HFFc6 (cell line): Measurements from ENCODE around the gene MIGA2. TPM values are rescaled to one million over a fixed set of nuclear protein-coding genes. Genes with fewer than 3 reads are reported as not detected.

Source experiments
- DNase-seq: peaks from one replicate; pipeline ENCODE4 v3.0.0-alpha.2; 2018
- H3K27ac Mint-ChIP-seq: 2 replicates; pipeline ENCODE4 v1.8.0; 2020; ENCODE audit warnings: mild to moderate bottlenecking, mixed read lengths
- H3K27me3 Mint-ChIP-seq: 2 replicates; pipeline ENCODE4 v1.8.0; 2021; ENCODE audit warnings: mild to moderate bottlenecking, moderate library complexity, mixed read lengths; ENCODE audit not compliant: insufficient read depth
- H3K36me3 Mint-ChIP-seq: 2 replicates; pipeline ENCODE4 v1.8.0; 2021; ENCODE audit warnings: low read depth, mixed read lengths
- H3K4me1 Mint-ChIP-seq: 2 replicates; pipeline ENCODE4 v1.8.0; 2020; ENCODE audit warnings: low read depth, mixed read lengths
- H3K4me3 Mint-ChIP-seq: 2 replicates; pipeline ENCODE4 v1.8.0; 2020; ENCODE audit warnings: mild to moderate bottlenecking, moderate library complexity, mixed read lengths
- H3K9me3 Mint-ChIP-seq: 2 replicates; pipeline ENCODE4 v1.8.0; 2020; ENCODE audit warnings: mild to moderate bottlenecking, mixed read lengths
- total RNA-seq, 6 experiments: library from RNA; stranded (reverse); fragmentation: NEBNext Ultra II Directional; extraction: Animal tissue kit (Norgen Biotek cat#: 25700); gene quantifications; 2 replicates in 1 of 6; 3 replicates in 5 of 6; pipeline ENCODE4 v1.2.3, GENCODE V29; 2021
- TF ChIP-seq, protein P1 (sequence below): fragments of 200-600 bp; sonication (generic); IDR thresholded peaks from 2 replicates; pipeline ENCODE4 v1.5.0; 2021; ENCODE audit warnings: antibody characterized with exemption, mild to moderate bottlenecking

MIGA2 gene
- total RNA-seq, 6 experiments from 2014 or later = 20.2 to 30.2 (median 22.2) TPM

DNA sequence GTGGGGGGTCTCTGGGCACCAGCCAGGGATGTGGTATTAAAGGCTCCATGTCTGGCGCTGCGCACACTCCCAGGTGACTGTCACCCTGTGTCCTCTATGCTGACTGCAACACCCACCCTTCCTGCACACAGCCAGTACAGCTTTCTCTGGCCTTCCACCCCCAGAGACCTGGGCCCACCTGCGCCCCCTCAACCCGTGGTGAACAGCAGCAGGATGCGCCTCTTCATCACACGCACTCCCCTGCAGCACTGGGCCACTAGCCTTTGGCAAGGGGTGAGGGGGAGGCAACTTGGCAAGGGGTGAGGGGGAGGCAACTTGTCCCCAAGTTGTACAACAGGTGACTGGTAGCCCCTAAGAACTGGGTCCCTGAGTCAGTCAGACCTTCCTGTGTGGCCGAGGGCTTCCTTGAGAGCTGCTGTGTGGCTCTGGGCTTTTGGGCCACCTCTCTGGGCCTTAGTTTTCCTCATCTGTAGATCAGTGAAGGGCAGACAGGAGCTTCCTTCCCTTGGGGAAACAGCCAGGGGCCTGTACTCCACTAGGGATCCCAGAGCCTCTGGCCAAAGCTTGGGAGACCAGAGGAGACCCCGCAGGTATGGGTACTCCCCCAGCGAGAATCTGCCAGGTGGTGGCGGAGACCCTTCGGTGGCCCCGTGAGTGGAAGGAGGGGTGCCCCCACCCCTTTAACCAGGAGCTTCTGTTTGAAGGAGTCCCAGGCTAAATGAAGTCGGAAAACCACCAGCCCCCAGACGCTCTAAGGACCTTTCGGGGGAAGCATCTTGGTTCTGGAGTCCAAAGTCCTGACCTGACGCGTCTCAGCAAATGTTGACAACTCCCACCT, 69.7 kb downstream of the MIGA2 start:
- Mint-ChIP-seq H3K36me3 (peaks cover 5% of the 10 kb centered on the region; the same call in 1 of the 2 replicates), H3K27me3 (no peaks in the 10 kb centered on the region), H3K9me3 (no peaks in the 10 kb centered on the region), H3K4me3 (no peak overlapping the region), H3K4me1 (peaks cover 13% of the 10 kb centered on the region), H3K27ac (no peak overlapping the region)
- DNase-seq = no peak
- TF ChIP-seq, protein P1, sequence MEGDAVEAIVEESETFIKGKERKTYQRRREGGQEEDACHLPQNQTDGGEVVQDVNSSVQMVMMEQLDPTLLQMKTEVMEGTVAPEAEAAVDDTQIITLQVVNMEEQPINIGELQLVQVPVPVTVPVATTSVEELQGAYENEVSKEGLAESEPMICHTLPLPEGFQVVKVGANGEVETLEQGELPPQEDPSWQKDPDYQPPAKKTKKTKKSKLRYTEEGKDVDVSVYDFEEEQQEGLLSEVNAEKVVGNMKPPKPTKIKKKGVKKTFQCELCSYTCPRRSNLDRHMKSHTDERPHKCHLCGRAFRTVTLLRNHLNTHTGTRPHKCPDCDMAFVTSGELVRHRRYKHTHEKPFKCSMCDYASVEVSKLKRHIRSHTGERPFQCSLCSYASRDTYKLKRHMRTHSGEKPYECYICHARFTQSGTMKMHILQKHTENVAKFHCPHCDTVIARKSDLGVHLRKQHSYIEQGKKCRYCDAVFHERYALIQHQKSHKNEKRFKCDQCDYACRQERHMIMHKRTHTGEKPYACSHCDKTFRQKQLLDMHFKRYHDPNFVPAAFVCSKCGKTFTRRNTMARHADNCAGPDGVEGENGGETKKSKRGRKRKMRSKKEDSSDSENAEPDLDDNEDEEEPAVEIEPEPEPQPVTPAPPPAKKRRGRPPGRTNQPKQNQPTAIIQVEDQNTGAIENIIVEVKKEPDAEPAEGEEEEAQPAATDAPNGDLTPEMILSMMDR = no peak

- no peak overlapping the region for H3K4me3 Mint-ChIP-seq
- H3K27me3 Mint-ChIP-seq = no peaks in the 10 kb centered on the region
- TF ChIP-seq, protein P1 = no peak
- peaks cover 20% of the 10 kb centered on the region for H3K4me1 Mint-ChIP-seq
- no peaks in the 10 kb centered on the region for H3K9me3 Mint-ChIP-seq
- no peak for DNase-seq
- H3K27ac Mint-ChIP-seq = no peak overlapping the region
- H3K36me3 Mint-ChIP-seq = peaks cover 5% of the 10 kb centered on the region; the same call in 1 of the 2 replicates
These were observed 71.2 kb downstream of the MIGA2 start for GRCh38 chr9:129107651-129108050.

DNA sequence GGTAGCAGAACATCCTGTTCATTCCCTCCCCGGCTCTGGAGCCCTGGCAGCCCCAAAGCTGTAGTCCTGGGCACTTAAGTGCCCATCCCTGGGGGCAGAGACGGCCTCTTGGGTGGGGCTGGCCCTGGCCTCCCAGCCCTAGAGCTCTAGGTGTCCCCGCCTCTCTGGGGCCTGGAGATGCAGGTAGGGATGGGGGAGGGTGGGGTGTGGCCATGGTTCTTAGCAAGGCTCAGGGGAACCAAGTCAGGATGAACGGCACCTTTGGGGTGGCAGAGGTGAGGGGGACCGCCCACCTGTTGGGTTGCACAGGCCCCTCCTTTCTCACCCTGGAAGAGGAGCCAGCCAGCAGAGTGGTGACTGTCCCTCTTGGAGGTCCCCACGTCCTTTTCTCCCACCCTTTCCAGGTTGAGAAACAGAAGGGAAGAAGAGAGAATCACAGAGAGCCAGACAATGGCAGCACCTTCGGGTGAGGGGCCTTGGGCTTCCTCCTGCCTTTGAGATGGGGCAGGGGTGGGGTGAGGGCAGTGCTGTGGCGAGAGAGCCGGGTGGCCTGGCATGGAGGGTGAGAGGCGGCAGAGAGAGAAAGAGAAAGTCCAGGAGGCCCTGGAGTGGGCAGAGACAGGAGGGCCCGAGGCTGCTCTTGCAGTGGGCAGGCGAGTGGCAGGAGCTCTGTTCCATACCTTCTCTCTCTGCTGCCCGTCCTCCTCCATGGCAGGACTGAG, 71.8 kb downstream of the MIGA2 start:
- H3K27ac Mint-ChIP-seq = no peak overlapping the region
- TF ChIP-seq, protein P1 = no peak

GRCh38 chr9:129108805-129109536, 72.5 kb downstream of the MIGA2 start:
- H3K27me3 Mint-ChIP-seq = no peaks in the 10 kb centered on the region
- no peak for DNase-seq
- peak overlapping the region; percentile 90 for H3K4me3 Mint-ChIP-seq
- TF ChIP-seq, protein P1 = no peak
- no peaks in the 10 kb centered on the region for H3K9me3 Mint-ChIP-seq
- H3K36me3 Mint-ChIP-seq = peaks cover 5% of the 10 kb centered on the region; the same call in 1 of the 2 replicates
- H3K4me1 Mint-ChIP-seq = peaks cover 20% of the 10 kb centered on the region
- H3K27ac Mint-ChIP-seq = peak overlapping the region; percentile 67; the same call in 1 of the 2 replicates

More for the DNA sequence above, 71.8 kb downstream of the MIGA2 start:
- Mint-ChIP-seq H3K9me3 (no peaks in the 10 kb centered on the region), H3K27me3 (no peaks in the 10 kb centered on the region), H3K36me3 (peaks cover 5% of the 10 kb centered on the region; the same call in 1 of the 2 replicates), H3K4me3 (no peak overlapping the region), H3K4me1 (peaks cover 20% of the 10 kb centered on the region)
- no peak for DNase-seq

- H3K27ac Mint-ChIP-seq = peak overlapping the region; percentile 67; the same call in 1 of the 2 replicates
These were observed 73.1 kb downstream of the MIGA2 start for GRCh38 chr9:129109537-129109903.

More at GRCh38 chr9:129109537-129109903, 73.1 kb downstream of the MIGA2 start:
- Mint-ChIP-seq H3K4me3 (peak overlapping the region; percentile 90), H3K9me3 (no peaks in the 10 kb centered on the region), H3K36me3 (peaks cover 5% of the 10 kb centered on the region; the same call in 1 of the 2 replicates), H3K4me1 (peaks cover 22% of the 10 kb centered on the region), H3K27me3 (no peaks in the 10 kb centered on the region)
- peak; percentile 20 for DNase-seq
- TF ChIP-seq, protein P1 = no peak
